D721Med (cell line): ENCODE measurements around the gene HAVCR1.
"Not testable (repeated sequence)": the region's sequence is repeated elsewhere in the genome, so short reads cannot be mapped to it uniquely, and the experiment has no call there.

Experiments
- DNase-seq: peaks from one replicate; pipeline ENCODE4 v3.0.0; 2011; ENCODE audit warnings: low spot score; ENCODE audit not compliant: insufficient read length
- FAIRE-seq: peaks from 2 replicates; lab custom pipeline; 2011; peaks lifted over from hg19 to GRCh38; lab: Jason Lieb, UNC
- CTCF ChIP-seq: IDR thresholded peaks from 2 replicates; pipeline ENCODE4 v1.5.1; 2012; ENCODE audit warnings: mild to moderate bottlenecking, control low read depth; ENCODE audit not compliant: insufficient read depth; ENCODE audit errors: missing control alignments

Gene HAVCR1

DNA sequence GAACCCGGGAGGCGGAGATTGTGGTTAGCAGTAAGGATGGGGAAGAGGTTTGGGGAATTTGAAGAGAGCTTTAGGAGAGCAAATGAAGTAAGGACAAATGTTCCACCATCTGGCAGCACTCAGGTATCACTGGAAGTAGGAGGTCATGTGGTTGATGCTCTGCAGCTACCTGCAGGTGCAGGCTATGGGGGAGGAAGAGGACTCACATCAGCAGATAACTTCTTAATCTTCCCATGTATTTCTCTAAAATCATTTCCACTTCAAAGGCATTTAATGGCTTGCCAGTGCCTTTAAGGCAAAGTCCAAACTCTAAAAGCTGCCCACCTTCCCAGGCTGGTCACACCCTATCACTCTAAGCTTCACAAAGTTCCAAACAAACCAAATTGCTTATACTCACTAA lies 8.1 kb upstream of the HAVCR1 start:
- FAIRE-seq = no peak
- TF ChIP-seq CTCF = no peak
- DNase-seq = no peak

DNA sequence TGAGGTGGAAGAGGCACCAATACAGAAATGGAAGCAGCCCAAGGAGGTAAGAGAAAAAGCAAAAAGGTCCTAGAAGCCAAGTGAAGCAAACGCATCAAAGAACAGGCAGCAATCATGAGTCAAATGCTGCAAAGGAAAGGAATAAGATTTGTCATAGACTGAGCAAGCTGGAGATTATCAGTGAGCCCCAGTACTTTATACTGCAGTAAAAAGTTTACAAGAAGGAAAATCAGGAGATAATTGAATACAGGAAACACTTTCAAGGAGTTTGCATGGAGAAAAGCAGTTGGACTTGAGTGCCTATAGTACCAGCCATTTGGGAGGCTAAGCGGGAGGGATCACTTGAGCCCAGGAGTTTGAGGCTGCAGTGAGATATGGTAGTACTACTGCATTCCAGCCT lies 7.2 kb upstream of the HAVCR1 start:
- FAIRE-seq = no peak
- TF ChIP-seq CTCF = no peak
- no peak for DNase-seq

- TF ChIP-seq CTCF = no peak
- no peak for DNase-seq
- no peak for FAIRE-seq
Measured at GRCh38 chr5:157063776-157064430, 5.0 kb upstream of the HAVCR1 start.

GRCh38 chr5:157059891-157060290 lies 975 bp upstream of the HAVCR1 start:
- TF ChIP-seq CTCF = no peak
- no peak for DNase-seq
- FAIRE-seq = no peak

DNA sequence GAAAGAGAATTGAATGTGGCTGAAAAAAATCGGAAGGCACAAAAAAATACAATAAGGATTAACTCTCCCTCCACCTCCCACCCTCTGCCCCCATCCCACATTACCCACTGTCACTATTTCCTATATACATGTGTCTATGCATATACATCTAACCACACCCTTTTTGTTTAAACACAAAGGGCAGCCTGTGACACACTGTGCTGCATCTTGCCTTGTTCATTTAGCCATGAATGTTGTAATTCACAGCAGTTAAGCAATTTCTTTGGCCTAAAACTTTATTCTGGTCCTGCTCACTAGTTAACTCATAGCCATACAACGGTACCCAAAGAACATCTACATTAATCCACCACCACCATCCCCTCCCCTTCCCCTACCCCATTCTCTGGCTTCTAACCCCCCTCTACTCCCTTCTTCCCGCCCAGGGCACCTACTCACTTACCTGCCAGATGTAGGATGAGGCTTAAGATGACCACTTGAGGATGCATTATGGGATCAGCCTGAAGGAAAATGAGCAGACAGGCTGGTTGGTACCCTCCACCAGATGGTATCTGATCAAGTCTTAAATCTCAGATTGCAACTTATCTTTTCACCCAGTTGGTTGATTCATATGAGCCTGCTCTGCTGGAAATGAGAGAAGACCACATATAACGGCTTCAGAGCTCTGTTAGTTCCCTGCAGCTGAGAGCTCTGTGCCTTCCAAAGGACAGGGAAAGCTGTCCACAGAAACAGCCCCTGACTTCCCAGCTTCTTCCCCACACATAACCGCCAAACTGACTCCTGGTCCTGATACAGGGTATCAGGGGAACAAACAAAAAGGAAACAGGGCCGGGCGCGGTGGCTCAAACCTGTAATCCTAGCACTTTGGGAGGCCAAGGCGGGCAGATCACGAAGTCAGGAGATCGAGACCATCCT lies 1.2 kb downstream of the HAVCR1 start:
- FAIRE-seq = no peak
- DNase-seq = peak; percentile 39
- TF ChIP-seq CTCF = no peak

- FAIRE-seq, DNase-seq: not testable (repeated sequence)
Measured at GRCh38 chr5:157056848-157057247, 2.1 kb downstream of the HAVCR1 start.

GRCh38 chr5:157051604-157052245 lies 7.2 kb downstream of the HAVCR1 start:
- TF ChIP-seq CTCF = no peak
- FAIRE-seq (no peak), DNase-seq (no peak)
